GM21447 (cell line): ENCODE data around the gene UGT1A8.
"Not testable (repeated sequence)": the region's sequence is repeated elsewhere in the genome, so short reads cannot be mapped to it uniquely, and the experiment has no call there.

ENCODE experiments used
- ATAC-seq: cut with Tn5 transposase; IDR thresholded peaks from one replicate; pipeline ENCODE4 v1.9.1; 2021; ENCODE audit not compliant: unreplicated experiment

The UGT1A8 gene

DNA sequence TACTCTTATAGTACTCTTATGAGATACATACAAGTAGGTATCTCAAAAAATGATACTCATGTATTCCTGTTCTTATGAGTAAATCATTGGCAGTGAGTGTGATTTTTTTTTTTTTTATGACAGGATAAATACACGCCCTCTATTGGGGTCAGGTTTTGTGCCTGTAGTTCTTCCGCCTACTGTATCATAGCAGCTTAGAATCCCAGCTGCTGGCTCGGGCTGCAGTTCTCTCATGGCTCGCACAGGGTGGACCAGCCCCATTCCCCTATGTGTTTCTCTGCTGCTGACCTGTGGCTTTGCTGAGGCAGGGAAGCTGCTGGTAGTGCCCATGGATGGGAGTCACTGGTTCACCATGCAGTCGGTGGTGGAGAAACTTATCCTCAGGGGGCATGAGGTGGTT is at the start of gene UGT1A8:
UGT1A8 (plus strand) TSS at position 158 of the 400 bp plus-strand sequence; CDS start at position 233, 75 bp downstream.
- ATAC-seq, result not testable (repeated sequence)

DNA sequence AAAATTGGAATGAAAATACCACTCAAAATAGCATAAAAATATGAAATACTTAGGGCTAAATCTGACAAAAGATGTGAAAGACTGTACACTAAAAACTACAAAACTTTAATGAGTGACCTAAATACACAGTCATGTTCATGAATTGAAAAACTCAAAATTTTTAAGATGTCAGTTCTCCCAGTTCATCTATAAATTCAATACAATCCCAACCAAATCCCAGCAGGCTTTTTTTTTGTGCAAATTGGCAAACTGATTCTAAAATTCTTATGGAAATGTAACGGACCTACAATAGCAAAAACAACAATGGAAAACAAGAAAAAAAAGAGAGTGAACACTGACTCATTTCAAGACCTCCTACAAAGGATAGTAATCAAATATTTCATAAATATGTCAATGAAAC is 46.4 kb upstream of the UGT1A8 start:
- no peak for ATAC-seq

DNA sequence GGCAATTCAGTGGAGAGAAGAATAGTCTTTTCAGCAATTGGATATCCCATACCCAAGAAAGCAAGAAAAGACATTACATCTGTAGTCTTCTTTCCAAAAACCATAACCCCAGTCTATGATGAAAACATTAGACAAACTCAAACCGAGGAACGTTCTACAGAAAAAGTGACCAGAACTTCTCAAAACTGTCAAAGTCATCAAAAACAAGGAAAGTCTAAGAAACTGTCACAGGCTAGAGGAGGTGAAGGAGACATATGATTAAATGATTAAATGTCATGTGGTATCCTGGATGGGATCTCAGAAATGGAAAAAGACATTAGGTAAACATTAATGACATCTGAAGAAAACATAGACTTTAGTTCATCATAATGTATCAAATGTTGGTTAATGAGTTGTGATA is 46.0 kb upstream of the UGT1A8 start:
- ATAC-seq, result no peak

DNA sequence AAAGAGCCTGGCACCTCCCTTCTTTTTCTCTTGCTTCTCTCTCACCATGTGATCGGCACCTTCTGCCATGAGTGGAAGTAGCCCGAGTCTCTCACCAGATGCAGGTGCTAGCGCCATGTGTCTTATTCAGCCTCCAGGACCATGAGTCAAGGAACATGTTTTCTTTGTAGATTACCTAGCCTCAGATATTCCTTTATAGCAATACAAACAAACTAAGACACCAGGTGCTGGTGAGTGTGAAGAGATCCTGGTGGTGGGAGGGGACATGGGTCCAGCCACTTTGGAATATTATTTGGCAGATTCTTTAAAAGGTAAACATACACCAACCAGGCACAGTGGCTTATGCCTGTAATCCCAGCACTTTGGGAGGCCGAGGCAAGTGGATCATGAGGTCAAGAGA is 45.0 kb upstream of the UGT1A8 start:
- ATAC-seq, result no peak

DNA sequence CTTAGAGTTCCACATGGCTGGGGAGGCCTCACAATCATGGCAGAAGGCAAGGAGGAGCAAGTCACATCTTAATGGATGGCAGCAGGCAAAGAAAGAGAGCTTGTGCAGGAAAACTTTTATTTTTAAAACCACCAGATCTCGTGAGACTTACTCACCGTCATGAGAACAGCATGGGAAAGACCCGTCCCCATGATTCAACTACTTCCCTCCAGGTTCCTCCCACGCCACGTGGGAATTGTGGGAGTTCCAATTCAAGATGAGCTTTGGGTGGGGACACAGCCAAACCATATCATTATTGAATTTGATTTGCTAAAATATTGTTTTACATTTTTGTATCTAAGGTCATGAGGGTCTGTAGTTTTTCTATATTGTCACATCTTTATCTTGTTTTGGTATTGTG is 40.1 kb upstream of the UGT1A8 start:
- not testable (repeated sequence) for ATAC-seq

DNA sequence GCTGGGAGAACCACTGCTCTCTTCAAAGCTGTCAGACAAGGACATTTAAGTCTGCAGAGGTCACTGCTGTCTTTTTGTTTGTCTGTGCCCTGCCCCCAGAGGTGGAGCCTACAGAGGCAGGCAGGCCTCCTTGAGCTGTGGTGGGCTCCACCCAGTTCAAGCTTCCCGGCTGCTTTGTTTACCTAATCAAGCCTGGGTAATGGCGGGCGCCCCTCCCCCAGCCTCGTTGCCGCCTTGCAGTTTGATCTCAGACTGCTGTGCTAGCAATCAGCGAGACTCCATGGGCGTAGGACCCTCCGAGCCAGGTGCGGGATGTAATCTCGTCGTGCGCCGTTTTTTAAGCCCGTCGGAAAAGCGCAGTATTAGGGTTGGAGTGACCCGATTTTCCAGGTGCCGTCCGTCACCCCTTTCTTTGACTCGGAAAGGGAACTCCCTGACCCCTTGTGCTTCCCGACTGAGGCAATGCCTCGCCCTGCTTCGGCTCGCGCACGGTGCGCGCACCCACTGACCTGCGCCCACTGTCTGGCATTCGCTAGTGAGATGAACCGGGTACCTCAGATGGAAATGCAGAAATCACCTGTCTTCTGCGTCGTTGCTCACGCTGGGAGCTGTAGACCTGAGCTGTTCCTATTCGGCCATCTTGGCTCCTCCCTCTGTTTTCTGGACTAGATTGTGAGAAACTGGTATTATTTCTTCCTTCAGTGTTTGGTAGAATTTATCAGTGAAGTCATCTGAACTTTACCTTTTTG is 34.0 kb upstream of the UGT1A8 start:
- not testable (repeated sequence) for ATAC-seq

DNA sequence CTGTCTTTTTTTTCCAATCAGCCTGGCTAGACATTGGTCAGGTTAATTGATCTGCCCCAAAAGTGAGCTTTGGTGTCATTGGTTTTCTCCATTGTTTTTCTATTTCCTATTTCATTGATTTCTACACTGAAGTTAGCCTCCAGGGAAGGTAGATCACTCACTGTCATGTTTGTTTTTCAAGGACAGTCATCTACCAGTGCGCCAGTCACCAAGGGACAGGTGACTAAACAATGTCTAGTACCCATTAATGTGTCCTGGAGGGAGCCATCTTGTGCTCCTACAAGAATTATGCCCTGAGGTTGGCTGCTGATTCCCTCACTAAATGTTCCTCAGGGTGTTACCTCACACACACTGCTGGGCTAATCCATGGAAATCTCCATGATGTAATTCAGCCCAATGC is 33.2 kb upstream of the UGT1A8 start:
- no peak for ATAC-seq

DNA sequence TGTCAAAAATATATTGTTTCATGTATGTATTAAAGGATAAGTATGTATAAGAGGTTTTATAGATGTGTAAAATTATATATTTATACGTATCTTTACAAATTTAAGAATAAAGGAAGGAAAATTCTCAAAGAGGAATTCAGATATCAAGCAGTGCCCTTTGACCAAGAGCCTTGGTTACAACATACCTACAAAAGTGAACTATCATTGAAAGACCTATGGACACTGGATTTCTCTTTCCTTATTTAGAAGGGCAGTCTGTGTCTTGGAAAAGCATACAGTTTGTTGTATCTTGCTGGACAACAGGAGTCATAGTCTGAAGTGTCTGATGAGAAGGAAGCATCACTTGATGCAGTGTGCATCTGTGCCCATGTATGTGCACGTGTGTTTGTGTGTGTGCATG is 29.0 kb upstream of the UGT1A8 start:
- ATAC-seq, result no peak

DNA sequence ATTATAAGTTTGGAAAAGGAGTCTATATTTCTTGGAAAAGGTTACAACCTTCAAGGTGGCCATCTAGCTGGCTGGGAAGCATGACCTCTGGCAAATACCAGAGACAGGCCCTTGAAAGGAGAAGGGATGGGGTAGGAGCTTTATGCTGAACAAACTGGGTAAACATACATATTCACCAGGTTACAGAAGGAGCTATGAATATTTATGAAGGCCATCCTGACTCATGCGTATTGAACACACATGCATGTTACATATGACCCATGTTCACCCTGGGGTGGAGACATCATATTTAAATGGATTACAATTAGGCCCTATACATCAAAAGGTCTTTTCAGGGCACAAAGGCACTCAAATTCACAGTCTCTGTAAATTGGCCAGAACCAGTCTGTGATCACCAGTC is 24.7 kb upstream of the UGT1A8 start:
- not testable (repeated sequence) for ATAC-seq

DNA sequence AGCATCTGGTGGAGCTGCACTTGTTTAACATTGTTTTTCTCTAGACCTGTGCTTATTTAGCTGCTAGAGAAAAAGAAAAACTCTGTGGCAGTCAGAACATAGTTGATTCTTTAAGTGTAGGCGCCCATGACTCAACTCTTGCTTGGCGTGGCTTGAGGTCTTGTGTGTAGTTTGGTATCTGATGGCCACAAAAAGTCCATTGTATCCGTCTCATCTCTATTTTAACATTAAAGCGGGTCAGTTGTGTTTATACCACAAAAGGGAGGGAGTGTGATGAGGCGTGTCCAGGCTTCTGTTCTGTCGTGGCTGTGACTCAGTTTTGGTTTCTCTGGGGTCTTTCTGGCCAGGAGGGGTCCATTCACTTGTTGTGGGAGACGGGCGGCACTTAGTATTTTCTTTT is 24.2 kb upstream of the UGT1A8 start:
- ATAC-seq, result no peak

DNA sequence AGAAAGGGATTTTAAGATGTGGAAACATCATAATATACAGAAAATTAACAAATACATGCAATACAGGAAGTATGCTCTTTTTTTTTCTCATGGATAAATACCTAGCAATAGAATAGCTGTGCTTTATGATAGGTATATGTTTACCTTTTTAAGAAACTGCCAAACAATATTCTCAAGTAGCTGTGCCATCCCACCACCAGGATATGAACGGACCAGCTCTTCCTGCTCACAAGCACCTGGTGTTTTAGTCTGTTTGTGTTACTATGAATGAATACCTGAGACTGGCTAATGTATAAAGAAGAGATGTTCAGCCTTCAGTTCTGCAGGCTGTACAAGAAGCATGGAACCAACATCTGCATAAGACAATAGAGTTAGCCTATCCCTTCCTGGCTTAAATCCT is 19.9 kb upstream of the UGT1A8 start:
- ATAC-seq, result no peak

DNA sequence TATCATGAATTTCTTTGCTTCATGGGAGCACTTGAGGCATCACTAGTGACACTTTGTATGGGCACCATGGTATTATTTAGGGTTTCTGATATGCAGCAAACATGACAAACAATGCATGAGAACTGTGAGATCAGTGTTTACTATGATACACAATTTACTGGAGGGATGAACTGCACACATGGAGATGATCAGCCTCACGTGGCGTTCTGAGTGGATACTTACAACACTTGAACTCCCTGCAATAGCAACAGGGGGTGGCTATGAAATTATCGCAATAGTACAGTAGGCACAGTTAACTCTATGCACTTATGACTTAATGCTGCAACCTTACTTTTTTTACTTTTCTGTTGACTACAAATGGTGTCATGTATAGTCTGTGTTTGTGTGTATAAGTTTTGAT is 18.5 kb upstream of the UGT1A8 start:
- no peak for ATAC-seq

DNA sequence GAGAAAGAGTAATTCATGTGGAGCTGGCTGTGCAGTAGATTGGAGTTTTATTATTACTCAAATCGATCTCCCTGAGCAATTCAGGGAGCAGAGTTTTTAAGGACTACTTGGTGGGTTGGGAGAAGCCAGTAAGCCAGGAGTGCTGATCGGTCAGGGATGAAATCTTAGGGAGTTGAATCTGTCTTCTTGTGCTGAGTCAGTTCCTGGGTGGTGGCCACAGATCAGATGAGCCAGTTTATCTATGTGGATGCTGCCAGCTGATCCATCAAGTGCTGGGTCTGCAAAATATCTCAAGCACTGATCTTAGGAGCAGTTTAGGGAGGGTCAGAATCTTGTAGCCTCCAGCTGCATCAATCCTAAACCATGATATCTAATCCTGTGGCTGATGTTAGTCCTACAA is 17.0 kb upstream of the UGT1A8 start:
- ATAC-seq, result no peak

DNA sequence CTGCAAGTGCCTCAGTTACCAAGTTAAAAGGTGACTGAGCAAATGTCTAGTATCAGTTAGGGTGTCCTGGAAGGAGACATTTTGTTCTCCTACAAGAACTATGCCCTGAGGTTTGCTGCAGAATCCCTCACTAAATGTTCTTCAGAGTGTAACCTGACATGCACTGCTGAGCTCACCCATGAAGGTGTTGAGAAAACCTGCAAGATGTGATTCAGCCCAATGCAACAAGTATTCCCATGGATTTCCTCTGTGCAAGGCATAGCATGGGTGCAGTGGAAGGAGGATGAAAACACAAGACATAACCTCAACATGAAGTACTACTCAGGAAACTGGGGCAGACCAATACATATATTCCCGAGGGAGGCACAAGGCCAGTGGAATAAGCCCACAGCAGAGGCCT is 15.4 kb upstream of the UGT1A8 start:
- no peak for ATAC-seq

DNA sequence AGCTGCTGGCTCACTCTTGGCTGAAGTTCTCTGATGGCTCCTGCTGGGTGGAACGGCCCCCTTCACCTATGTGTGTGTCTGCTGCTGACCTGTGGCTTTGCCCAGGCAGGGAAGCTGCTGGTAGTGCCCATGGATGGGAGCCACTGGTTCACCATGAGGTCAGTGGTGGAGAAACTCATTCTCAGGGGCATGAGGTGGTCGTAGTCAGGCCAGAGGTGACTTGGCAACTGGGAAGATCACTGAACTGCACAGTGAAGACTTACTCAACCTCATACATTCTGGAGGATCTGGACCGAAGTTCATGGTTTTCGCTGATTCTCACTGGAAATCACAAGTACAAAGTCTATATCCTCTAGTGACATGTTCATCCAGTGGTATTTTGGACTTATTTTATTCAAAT is 13.9 kb upstream of the UGT1A8 start:
- ATAC-seq, result no peak

DNA sequence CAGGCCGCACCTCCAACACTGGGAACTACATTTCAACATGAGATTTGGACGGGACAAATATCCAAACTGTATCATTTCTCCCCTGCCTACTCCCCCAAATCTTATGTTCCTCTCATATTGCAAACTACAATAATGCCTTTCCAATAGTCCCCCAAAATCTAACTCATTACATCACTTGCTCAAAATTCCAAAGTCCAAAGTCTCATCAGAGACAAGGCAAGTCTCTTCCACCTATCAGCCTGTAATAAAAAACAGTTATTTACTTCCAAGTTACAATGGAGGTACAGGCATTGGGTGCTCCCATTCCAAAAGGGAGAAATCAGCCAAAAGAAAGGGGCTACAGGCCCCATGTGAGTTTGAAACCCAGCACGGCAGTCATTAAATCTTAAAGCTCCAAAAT is 12.6 kb upstream of the UGT1A8 start:
- no peak for ATAC-seq

DNA sequence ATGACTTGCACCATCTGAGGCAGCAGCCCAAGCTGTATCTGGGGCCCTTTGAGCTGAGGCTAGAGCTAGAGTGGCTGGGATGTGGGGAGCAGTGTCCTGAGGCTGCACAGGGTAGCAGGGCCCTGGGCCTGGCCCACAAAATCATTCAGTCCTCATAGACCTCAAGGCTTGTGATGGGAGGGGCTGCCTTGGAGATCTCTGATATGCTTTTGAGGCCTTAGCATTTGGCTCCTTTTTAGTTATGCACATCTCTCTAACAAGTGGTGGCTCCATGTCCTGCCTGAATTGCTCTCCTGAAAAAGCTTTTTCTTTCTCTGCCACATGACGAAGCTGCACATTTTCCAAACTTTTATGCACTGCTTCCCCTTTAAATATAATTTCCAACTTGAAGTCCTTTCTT is 11.8 kb upstream of the UGT1A8 start:
- ATAC-seq, result no peak

DNA sequence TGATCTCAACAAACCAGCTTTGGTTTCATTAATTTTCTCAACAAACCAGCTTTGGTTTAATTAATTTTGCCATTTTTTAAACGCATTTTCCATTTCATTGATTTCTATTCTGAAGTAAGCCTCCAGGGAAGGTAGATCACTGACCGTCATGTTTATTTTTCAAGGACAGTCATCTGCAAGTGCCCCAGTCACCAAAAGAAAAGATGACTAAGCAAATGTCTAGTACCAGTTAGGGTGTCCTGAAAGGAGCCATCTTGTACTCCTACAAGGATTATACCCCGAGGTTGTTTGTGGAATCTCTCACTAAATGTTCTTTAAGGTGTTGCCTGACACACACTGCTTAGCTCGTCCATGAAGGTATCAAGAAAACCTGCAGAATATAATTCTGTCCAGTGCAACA is 6.1 kb upstream of the UGT1A8 start:
- no peak for ATAC-seq

DNA sequence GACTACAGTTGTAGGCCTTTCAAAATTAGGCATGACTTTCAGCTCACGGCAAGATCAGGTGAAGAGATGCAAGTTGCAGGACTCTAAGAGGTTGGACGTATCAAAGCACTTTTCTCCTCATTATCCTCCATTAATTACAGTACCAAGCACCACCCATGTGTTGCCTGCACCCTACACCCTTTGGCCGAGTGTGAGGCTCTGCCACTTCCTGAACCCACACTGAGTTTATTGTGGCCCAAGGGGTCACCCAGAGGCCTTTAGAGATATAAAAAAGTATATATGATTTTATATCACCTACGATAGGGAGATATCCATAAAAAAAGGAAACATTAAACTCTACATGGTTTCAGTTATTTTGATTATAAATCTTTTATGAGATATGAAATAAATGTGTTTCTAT is 2.8 kb downstream of the UGT1A8 start:
- ATAC-seq, result no peak

DNA sequence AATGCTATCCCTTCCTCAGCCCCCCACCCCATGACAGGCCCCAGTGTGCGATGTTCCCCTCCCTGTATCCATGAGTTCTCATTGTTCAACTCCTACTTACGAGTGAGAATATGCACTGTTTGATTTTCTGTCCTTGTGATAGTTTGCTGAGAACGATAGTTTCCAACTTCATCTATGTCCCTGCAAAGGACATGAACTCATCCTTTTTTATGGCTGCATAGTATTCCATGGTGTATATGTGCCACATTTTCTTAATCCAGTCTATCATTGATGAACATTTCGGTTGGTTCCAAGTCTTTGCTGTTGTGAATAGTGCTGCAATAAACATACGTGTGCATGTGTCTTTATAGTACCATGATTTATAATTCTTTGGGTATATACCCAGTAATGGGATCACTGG is 4.4 kb downstream of the UGT1A8 start:
- ATAC-seq, result not testable (repeated sequence)

DNA sequence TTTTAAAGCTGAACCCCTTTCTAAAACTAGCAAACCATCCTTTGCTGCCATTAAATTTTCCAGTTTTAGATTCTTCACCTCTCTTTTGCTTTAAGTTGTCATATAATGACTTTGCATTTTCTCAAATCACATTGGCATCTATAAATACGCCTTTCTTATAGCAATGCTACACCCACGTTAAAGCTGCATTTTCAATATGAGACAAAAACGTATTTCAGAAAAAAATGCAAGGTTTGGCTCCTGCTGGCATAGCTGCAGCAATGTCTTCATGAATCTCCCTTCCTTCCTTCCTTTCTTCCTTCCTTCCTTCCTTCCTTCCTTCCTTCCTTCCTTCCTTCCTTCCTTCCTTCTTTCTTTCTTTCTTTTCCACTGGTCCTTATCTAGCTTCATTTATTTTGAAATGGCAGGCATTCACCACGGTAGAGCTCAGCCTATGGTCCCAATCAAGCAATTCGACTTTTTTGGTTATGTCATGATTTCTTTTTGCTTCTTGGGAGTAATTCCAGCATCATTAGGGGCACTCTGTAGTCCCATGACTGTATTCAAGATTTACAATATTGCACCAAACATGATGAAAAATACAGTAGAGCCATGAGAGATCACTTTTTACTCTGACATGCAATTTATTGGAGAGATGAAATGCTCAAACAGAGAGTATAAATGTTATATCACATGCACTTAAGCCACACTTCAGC is 10.0 kb downstream of the UGT1A8 start:
- no peak for ATAC-seq

DNA sequence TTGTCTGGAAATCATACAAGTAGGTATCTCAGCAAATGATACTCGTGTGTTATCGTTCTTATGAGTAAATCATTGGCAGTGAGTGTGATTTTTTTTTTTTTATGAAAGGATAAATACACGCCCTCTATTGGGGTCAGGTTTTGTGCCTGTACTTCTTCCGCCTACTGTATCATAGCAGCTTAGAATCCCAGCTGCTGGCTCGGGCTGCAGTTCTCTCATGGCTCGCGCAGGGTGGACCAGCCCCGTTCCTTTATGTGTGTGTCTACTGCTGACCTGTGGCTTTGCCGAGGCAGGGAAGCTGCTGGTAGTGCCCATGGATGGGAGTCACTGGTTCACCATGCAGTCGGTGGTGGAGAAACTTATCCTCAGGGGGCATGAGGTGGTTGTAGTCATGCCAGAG is 18.9 kb downstream of the UGT1A8 start, which contains the start of gene UGT1A10:
UGT1A10 (plus strand) TSS at position 143 of the 400 bp plus-strand sequence; CDS start at position 218, 75 bp downstream.
- not testable (repeated sequence) for ATAC-seq

DNA sequence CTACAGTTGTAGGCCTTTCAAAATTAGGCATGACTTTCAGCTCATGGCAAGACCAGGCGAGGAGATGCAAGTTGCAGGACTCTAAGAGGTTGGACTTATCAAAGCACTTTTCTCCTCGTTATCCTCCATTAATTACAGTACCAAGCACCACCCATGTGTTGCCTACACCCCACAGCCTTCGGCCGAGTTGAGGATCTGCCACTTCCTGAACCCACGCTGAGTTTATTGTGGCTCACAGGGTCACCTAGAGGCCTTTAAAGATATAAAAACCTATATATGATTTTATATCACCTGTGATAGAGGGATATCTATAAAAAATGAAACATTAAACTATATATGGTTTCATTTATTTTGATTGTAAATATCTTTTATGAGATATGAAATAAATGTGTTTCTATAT is 21.4 kb downstream of the UGT1A8 start:
- no peak for ATAC-seq
